Endometrium (tissue), 2 donors: Measurements from ENCODE around the gene ADAMTSL1.

Source experiments
- FAIRE-seq: peaks from 2 replicates; lab custom pipeline; 2012; peaks lifted over from hg19 to GRCh38; lab: Jason Lieb, UNC
- donor health status: control.
- donor health status: control.

ADAMTSL1 gene

DNA sequence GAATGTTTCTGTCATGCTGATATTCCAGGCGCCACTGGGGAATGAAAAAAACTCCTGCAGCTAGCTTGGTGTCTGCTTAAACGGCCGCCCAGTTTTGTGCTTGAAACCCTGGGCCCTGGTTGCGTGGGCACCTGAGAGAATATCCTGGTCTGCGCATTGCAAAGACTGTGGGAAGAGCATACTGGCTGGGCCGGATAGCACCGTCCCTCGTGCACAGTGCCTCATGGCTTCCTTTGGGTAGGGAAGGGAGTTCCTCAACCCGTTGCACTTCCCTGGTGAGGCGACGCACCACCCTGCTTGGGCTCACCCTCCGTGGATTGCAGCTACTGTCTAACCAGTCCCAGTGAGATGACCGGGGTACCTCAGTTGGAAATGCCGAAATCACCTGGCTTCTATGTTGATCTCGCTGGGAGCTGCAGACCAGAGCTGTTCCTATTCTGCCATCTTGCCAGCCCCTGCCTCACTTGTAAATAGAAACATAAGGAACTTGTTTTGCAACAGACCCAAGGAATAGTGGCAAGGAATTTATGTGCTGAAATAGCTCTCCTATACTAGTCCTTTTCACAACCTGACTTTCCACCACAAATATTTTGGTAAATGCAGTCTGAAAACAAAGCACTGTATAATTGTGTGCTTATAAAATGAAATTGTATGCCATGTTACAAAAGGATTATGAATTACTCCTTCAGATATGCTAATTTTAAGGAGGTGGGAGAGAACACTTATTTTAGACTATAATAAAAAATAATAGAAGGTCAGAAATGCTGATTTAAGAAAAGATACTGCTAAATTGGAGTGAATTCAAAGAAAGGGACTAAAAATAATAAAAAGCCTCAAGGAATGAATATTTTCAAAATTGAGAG is 90.3 kb downstream of the ADAMTSL1 start:
- no peak for FAIRE-seq

DNA sequence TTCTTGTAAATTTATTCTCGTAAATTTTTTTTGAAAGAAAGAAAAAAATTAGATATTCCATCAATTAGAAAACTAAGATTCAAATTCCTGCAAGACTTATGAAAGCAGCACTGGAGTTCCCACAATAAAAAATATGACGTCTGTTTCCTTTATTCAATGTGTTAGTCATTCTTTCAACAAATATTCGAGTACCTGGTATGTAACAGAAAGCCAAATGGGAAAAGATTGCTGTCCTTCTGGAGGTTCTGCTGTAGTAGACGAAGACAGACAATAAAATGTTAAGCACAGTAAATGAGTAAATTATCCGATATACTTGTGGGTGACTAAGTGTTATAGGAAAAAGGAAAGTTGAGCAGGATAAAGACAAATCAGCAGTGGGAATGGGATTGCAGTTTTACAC is 92.2 kb downstream of the ADAMTSL1 start:
- no peak for FAIRE-seq

- FAIRE-seq, result no peak
Observed at GRCh38 chr9:18568973-18569372, 95.0 kb downstream of the ADAMTSL1 start.

GRCh38 chr9:18569941-18570630 is 96.1 kb downstream of the ADAMTSL1 start:
- no peak for FAIRE-seq

DNA sequence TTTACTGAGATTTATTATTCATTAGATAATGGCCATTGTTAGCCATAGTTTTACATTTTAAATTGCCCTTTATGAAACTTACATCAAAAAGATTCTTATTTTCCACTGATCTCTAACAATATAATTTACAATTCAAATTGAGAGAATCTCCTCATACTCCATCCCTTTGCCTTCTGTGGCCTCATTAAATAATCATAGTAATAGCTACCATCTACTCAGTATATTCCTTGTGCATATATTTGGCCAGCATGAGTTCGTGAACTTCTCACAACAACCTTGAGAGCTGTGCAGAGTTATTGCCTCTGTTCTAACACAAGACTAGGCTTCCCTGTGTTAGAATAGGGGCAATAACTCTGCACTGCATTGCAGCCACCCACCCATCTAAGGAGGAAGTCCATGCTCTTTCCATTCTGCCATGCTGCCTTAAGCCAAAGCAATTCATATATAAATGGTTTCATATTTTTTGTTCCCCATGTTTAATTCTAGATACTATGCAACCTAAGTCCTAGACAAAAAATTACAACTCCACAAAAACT is 99.1 kb downstream of the ADAMTSL1 start:
- no peak for FAIRE-seq

DNA sequence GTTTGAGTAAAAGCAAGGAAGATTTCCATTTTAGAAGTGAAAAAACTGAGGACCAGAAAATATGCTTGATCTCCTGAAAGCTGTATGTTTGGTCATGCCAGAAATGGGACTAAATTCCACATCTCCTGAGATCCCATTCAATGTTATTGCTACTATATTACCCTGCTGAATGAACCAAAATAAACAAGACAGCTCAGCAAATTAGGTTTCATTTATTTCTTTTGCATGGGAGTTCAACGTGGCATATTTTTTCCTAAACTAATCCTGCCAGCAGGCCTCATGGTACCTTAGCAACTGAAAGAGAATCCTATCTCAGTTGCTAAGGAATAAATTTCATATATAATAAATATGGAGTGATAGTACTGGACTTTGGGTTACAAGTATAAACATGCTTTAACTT is 101.7 kb downstream of the ADAMTSL1 start:
- FAIRE-seq, result no peak

DNA sequence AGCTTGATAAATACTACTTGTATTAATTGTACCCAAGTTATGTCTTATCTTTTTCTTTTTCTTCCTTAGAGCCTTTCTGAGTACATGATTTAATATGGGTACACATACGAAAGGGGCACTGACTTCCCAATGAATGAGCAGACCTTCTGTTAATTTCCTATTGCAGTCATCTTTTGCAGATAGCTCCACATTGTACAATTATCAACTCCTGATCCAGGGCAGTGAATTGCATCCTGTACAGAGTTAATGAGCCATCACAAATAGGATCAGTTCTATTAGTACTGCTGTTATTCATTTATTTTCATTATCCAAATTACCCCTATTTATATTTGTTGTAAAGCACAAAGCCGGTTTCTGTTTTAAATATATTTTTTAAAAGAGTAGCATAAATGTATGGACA is 105.6 kb downstream of the ADAMTSL1 start:
- no peak for FAIRE-seq

GRCh38 chr9:18580151-18580550 is 106.2 kb downstream of the ADAMTSL1 start:
- no peak for FAIRE-seq

GRCh38 chr9:18585996-18586395 is 112.0 kb downstream of the ADAMTSL1 start:
- no peak for FAIRE-seq

- no peak for FAIRE-seq
Observed at GRCh38 chr9:18588002-18588401, 114.0 kb downstream of the ADAMTSL1 start.

- FAIRE-seq, result no peak
Observed at GRCh38 chr9:18591261-18591660, 117.3 kb downstream of the ADAMTSL1 start.

GRCh38 chr9:18594837-18595236 is 120.9 kb downstream of the ADAMTSL1 start:
- FAIRE-seq, result no peak

DNA sequence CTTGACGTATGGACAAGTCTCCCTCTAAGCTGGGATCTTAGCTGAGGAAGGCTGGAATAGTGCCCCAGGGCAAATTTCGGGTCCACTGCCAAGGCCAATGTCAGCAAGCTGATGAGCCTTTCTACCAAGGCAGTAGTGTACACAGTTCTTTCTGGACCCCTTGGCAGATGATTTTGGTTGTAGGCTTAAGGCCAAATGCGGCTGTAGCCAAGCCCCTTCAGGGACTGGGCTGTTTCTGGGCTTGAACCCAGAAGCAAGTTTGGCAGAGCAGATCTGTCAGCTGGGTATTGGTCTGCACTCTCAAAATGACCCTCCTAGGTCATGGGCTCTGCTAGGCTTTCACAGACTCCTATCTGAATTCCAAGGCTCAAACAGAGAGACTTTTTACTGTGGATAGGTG is 121.6 kb downstream of the ADAMTSL1 start:
- no peak for FAIRE-seq

DNA sequence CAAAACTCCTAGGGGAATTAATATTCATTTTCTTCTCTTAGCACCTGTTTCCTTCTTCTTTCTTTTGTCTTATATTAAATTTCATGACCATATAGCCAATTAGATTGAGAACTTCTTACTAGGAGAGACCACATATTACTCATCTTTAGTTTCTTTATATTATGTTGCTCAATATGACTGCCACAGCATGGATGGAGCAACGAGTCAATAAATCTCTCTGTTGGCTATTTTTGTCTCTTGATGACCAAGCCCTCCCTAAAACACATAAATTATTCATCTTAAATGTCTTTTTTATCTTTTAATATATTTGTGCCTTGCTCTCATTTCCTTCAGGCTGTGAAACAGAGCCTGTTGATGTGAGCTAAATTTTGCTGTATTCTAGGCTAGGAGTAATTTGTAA is 123.0 kb downstream of the ADAMTSL1 start:
- no peak for FAIRE-seq

- no peak for FAIRE-seq
Observed at GRCh38 chr9:18598969-18599368, 125.0 kb downstream of the ADAMTSL1 start.

GRCh38 chr9:18601026-18601425 is 127.1 kb downstream of the ADAMTSL1 start:
- no peak for FAIRE-seq

- no peak for FAIRE-seq
Observed at GRCh38 chr9:18601956-18602355, 128.0 kb downstream of the ADAMTSL1 start.

DNA sequence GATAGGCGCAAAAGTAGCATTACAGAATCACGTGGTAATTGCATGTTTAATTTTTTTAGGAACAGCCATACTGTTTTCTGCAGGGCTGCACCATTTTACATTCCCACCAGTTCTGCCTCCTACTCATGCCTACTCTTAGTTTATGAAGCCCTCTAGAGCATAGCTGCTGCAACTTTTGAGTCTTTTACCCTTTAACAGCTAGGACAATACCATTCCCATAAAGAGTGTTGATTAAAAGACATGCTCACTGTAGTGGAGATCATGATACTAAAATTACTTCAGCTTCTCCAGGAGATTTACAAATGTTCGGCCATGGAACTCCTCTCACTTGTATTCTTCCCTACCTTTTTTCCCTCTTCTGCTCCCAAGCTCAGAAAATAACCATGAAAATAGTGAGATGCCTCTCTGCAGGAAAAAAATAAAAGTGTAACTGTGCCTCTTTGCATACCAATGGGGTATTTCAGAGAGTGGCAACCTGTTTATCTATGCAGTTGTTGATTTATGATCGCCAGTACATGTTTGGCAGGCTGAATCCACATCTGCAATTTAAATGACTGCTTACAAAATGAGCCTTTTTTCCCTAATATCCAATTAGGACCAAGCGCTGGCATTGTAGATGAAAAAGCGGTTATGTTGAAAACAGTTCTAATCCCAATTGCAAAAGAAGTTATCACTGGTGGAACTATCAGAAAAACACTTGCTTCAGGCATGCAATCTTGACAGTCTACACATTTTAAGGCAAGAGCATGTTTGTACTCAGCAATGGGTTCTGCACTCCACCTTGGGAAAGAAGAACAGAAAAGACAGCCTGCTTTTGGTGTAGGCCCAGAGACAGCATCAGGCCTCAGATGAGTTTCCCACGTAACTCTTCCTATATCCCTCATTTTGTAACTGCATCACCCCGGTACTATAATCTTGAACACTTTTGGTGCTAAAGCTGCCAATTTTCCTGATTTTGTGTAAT is 131.1 kb downstream of the ADAMTSL1 start:
- no peak for FAIRE-seq

- no peak for FAIRE-seq
Observed at GRCh38 chr9:18605766-18606180, 131.8 kb downstream of the ADAMTSL1 start.

DNA sequence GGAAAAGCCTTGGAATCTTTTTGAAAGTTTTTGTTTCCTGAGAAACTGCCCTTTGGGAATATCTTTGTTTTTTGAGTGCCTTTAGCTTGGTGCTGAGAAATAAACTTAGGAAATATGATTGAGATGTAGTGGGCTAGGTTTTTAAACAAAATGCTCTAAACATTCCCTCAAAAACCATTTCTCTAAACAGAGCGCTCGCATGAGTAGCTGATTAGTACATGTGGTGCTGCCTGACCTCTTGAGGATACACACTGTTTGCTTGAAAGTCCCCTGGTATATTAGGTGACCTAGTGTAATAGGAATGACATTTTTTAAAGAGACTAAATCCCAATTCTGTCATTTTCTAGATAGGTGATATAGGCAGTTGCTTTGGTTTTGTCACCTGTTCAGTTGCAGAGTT is 132.3 kb downstream of the ADAMTSL1 start:
- no peak for FAIRE-seq

DNA sequence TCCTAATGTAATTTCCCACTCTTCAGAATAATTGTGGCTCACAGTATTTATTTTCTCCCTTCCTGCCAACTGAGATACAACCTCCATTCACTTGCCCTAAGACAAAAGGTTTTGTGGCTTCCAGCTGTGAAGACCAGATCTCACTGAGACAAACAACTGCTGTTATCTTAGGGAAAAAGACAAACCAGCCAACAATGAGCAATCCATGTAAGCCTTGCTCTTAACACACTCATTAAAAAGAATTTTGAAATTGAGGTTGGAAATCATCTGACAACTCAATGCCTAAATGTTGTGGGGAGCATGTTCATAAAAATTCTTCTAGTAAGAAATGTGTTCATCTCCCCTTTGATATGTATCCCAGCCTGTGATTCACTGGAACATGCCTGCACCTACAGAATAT is 132.9 kb downstream of the ADAMTSL1 start:
- peak; percentile 15 for FAIRE-seq

DNA sequence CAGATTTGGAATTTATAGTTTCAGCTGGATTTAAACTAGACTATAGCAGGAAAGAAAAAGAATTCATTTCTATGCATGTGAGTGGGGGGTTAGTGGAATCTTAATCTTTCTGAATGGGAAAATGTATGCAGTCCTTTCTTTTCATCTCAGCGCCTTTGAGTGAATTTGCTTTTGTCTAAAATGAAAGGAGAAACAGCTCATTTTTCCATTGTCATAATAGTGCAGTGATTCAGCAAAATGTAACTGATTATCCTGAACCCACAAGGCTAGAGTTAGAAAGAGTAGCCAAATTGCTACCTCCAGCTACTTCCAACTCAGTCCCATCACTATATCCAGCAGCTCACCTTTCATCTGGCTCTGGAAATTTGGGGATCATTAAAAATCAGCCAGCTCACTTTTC is 134.4 kb downstream of the ADAMTSL1 start:
- FAIRE-seq, result no peak
